OCI-LY3 (cell line): ENCODE data around the gene LMO2.
A peak's percentile ranks its signal among the peaks of the same experiment; 100 is the strongest.

Experiments
- H2AFZ ChIP-seq: fragments of 200-600, 300-600 bp; shearing (Covaris generic); 2 replicates; pipeline ENCODE4 v1.6.0; 2014; ENCODE audit warnings: antibody characterized with exemption, low read depth, low read length
- H3K27ac ChIP-seq: fragments of 200-600, 300-600 bp; sonication (generic); 2 replicates; pipeline ENCODE4 v1.5.1; 2014; ENCODE audit warnings: mild to moderate bottlenecking, low read length, moderate library complexity, mixed read lengths
- H3K27me3 ChIP-seq: fragments of 200-600, 300-600 bp; sonication (generic); 2 replicates; pipeline ENCODE4 v1.6.1; 2014; ENCODE audit warnings: low read depth, low read length, mixed read lengths
- H3K36me3 ChIP-seq: fragments of 200-600, 300-600 bp; sonication (generic); replicated peaks from 2 replicates; pipeline ENCODE3; 2014; ENCODE audit warnings: low read depth, low read length, mixed read lengths
- H3K4me1 ChIP-seq: fragments of 300-600, 200-600 bp; sonication (generic); 2 replicates; pipeline ENCODE4 v1.6.1; 2014; ENCODE audit warnings: low read length, mixed read lengths
- H3K4me2 ChIP-seq: fragments of 200-600, 300-600 bp; sonication (generic); 2 replicates; pipeline ENCODE4 v1.6.1; 2014; ENCODE audit warnings: low read length, mixed read lengths
- H3K4me3 ChIP-seq: fragments of 300-600, 200-600 bp; sonication (generic); 2 replicates; pipeline ENCODE4 v1.5.1; 2014; ENCODE audit warnings: antibody characterized with exemption, mild to moderate bottlenecking, low read length, moderate library complexity
- H3K79me2 ChIP-seq: fragments of 300-600, 200-600 bp; shearing (Covaris generic); 2 replicates; pipeline ENCODE4 v1.6.1; 2014; ENCODE audit warnings: mild to moderate bottlenecking, low read length, mixed read lengths
- H3K9ac ChIP-seq: fragments of 300-600, 200-600 bp; shearing (Covaris generic); 2 replicates; pipeline ENCODE4 v1.6.0; 2014; ENCODE audit warnings: mild to moderate bottlenecking, low read length, moderate library complexity
- H3K9me3 ChIP-seq: fragments of 200-600, 300-600 bp; shearing (Covaris generic); 2 replicates; pipeline ENCODE4 v1.6.1; 2014; ENCODE audit warnings: low read length, mixed read lengths; ENCODE audit not compliant: insufficient read depth
- H4K20me1 ChIP-seq: fragments of 200-600, 300-600 bp; sonication (generic); 2 replicates; pipeline ENCODE4 v1.6.1; 2016; ENCODE audit warnings: low read length, mixed read lengths; ENCODE audit not compliant: insufficient read depth
- CTCF ChIP-seq: fragments of 200-600, 300-600 bp; sonication (generic); IDR thresholded peaks from 2 replicates; pipeline ENCODE4 v1.5.1; 2014; ENCODE audit warnings: antibody characterized with exemption, low read length, low read depth
- EZH2phosphoT487 ChIP-seq: fragments of 200-600 bp; shearing (Covaris generic); IDR thresholded peaks from 2 replicates; pipeline ENCODE4 v1.6.1; 2018; ENCODE audit warnings: antibody characterized with exemption, mixed run types, low read depth

LMO2 gene

GRCh38 chr11:33867561-33867960 is 24.3 kb downstream of the LMO2 start:
- no peak overlapping the region for H2AFZ ChIP-seq
- no peak overlapping the region for H3K9ac ChIP-seq
- no peaks in the 10 kb centered on the region for H3K79me2 ChIP-seq
- H3K4me1 ChIP-seq = peaks cover 17% of the 10 kb centered on the region
- no peaks in the 10 kb centered on the region for H3K36me3 ChIP-seq
- 0 out of 2 replicates have a peak overlapping the region, but pooled peaks have one; percentile 0 for H3K4me2 ChIP-seq
- no peak overlapping the region for H3K4me3 ChIP-seq
- H4K20me1 ChIP-seq = no peaks in the 10 kb centered on the region; the same call in 1 of the 2 replicates
- H3K9me3 ChIP-seq = no peaks in the 10 kb centered on the region
- H3K27me3 ChIP-seq = peaks cover 74% of the 10 kb centered on the region
- TF ChIP-seq EZH2phosphoT487 (no peak), CTCF (no peak)
- H3K27ac ChIP-seq = no peak overlapping the region

- Histone ChIP-seq H3K9me3 (no peaks in the 10 kb centered on the region), H3K36me3 (no peaks in the 10 kb centered on the region), H3K79me2 (no peaks in the 10 kb centered on the region), H3K27me3 (peaks cover 75% of the 10 kb centered on the region), H3K27ac (no peak overlapping the region), H2AFZ (no peak overlapping the region), H3K4me2 (no peak overlapping the region), H3K4me3 (no peak overlapping the region), H3K4me1 (peaks cover 17% of the 10 kb centered on the region), H3K9ac (no peak overlapping the region), H4K20me1 (no peaks in the 10 kb centered on the region; the same call in 1 of the 2 replicates)
- TF ChIP-seq CTCF (no peak), EZH2phosphoT487 (no peak)
Observed at GRCh38 chr11:33866936-33867335, 24.9 kb downstream of the LMO2 start.

GRCh38 chr11:33864479-33864878 is 27.4 kb downstream of the LMO2 start:
- Histone ChIP-seq H3K27me3 (peaks cover 81% of the 10 kb centered on the region), H3K27ac (no peak overlapping the region), H3K79me2 (no peaks in the 10 kb centered on the region)

More at GRCh38 chr11:33864479-33864878, 27.4 kb downstream of the LMO2 start:
- H3K36me3 ChIP-seq = no peaks in the 10 kb centered on the region
- H3K9me3 ChIP-seq = no peaks in the 10 kb centered on the region
- H4K20me1 ChIP-seq = no peaks in the 10 kb centered on the region; the same call in 1 of the 2 replicates
- no peak overlapping the region for H2AFZ ChIP-seq
- H3K4me3 ChIP-seq = no peak overlapping the region
- no peak overlapping the region for H3K4me2 ChIP-seq
- TF ChIP-seq EZH2phosphoT487 (no peak), CTCF (no peak)
- no peak overlapping the region for H3K9ac ChIP-seq
- peaks cover 11% of the 10 kb centered on the region for H3K4me1 ChIP-seq
